Measurements from ENCODE around the gene ELP4.
"Not testable (repeated sequence)": the region's sequence is repeated elsewhere in the genome, so short reads cannot be mapped to it uniquely, and the experiment has no call there.

ELP4 gene

GRCh38 chr11:31535479-31535878 is 25.9 kb downstream of the ELP4 start:
- DNase-seq (ENCODE audit: extremely low read depth, low read depth) = no peak
- H3K4me3 ChIP-seq (replicated peaks; ENCODE audit: low read depth, low read length) = no peak overlapping the region
- TF ChIP-seq CTCF (IDR thresholded peaks at IDR 0.05; ENCODE audit: low read depth, low read length, missing control alignments) = no peak

GRCh38 chr11:31542862-31543261 is 33.3 kb downstream of the ELP4 start:
- no peak overlapping the region for H3K4me3 ChIP-seq (replicated peaks; ENCODE audit: low read depth, low read length)
- DNase-seq (ENCODE audit: extremely low read depth, low read depth) = no peak
- no peak for TF ChIP-seq CTCF (IDR thresholded peaks at IDR 0.05; ENCODE audit: low read depth, low read length, missing control alignments)

GRCh38 chr11:31555938-31556337 is 46.4 kb downstream of the ELP4 start:
- TF ChIP-seq CTCF (IDR thresholded peaks at IDR 0.05; ENCODE audit: low read depth, low read length, missing control alignments) = no peak
- no peak overlapping the region for H3K4me3 ChIP-seq (replicated peaks; ENCODE audit: low read depth, low read length)
- DNase-seq (ENCODE audit: extremely low read depth, low read depth) = no peak

GRCh38 chr11:31558001-31558400 is 48.4 kb downstream of the ELP4 start:
- DNase-seq (ENCODE audit: extremely low read depth, low read depth) = no peak
- TF ChIP-seq CTCF (IDR thresholded peaks at IDR 0.05; ENCODE audit: low read depth, low read length, missing control alignments) = no peak
- no peak overlapping the region for H3K4me3 ChIP-seq (replicated peaks; ENCODE audit: low read depth, low read length)

GRCh38 chr11:31560842-31561476 is 51.4 kb downstream of the ELP4 start:
- no peak for TF ChIP-seq CTCF (IDR thresholded peaks at IDR 0.05; ENCODE audit: low read depth, low read length, missing control alignments)
- no peak for DNase-seq (ENCODE audit: extremely low read depth, low read depth)
- no peak overlapping the region for H3K4me3 ChIP-seq (replicated peaks; ENCODE audit: low read depth, low read length)

GRCh38 chr11:31564517-31564916 is 55.0 kb downstream of the ELP4 start:
- H3K4me3 ChIP-seq (replicated peaks; ENCODE audit: low read depth, low read length); DNase-seq (ENCODE audit: extremely low read depth, low read depth): not testable (repeated sequence)

GRCh38 chr11:31574133-31574532 is 64.6 kb downstream of the ELP4 start:
- not testable (repeated sequence) for H3K4me3 ChIP-seq (replicated peaks; ENCODE audit: low read depth, low read length); DNase-seq (ENCODE audit: extremely low read depth, low read depth)

GRCh38 chr11:31575764-31576163 is 66.2 kb downstream of the ELP4 start:
- DNase-seq (ENCODE audit: extremely low read depth, low read depth); H3K4me3 ChIP-seq (replicated peaks; ENCODE audit: low read depth, low read length): not testable (repeated sequence)

- DNase-seq (ENCODE audit: extremely low read depth, low read depth); H3K4me3 ChIP-seq (replicated peaks; ENCODE audit: low read depth, low read length): not testable (repeated sequence)
These were observed 69.8 kb downstream of the ELP4 start for GRCh38 chr11:31579412-31579811.
